ENCODE measurements around the gene TSPEAR. TPM values are rescaled to one million over a fixed set of nuclear protein-coding genes. Genes with fewer than 3 reads are reported as not detected.

Gene TSPEAR
- polyA plus RNA-seq, 1 of the 3 experiments (the other 2 are of a cell fraction) = 0.08 TPM

DNA sequence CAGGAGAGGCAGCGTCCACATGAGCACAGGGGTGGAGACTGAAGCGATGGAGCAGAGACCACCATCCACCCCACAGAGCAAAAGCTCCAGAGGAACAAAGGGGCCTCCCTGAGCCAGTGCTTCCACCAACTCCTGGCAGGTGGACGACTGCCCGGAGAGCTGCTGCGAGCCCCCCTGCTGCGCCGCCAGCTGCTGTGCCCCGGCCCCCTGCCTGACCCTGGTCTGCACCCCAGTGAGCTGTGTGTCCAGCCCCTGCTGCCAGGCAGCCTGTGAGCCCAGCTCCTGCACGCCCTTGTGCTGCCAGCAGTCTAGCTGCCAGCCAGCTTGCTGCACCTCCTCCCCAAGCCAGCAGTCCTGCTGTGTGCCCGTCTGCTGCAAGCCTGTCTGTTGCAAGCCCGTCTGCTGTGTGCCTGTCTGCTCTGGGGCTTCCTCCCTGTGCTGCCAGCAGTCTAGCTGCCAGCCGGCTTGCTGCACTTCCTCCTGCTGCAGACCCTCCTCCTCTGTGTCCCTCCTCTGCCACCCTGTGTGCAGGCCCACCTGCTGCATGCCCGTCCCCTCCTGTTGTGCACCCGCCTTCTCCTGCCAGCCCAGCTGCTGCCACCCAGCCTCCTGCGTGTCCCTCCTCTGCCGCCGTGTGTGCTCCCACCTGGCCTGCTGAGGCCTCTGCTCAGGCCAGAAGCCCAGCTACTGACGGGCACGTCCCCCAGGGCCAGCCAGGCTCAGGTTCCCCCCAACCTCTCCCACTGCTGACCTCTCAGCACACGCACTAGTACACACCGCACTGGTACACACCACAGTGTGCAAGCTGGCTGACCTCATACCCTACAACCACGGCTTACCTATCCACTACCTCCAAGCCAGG lies 9.0 kb downstream of the TSPEAR start:
- Histone ChIP-seq H3K9me2 (no peaks in the 10 kb centered on the region), H3K4me1 (ENCODE audit: control insufficient read depth in 1 of 2, insufficient read depth in 2 of 2, low read depth in 1 of 2, low read length in 1 of 2) (no peaks in the 10 kb centered on the region; a peak in 1 of 4 replicates), H3K79me2 (ENCODE audit: insufficient read depth) (no peaks in the 10 kb centered on the region), H3F3A (replicated peaks; ENCODE audit: insufficient read depth) (no peaks in the 10 kb centered on the region), H2AFZ (ENCODE audit: low read depth) (no peak overlapping the region), H4K20me1 (ENCODE audit: insufficient read depth) (no peaks in the 10 kb centered on the region), H3K9me3 (no peaks in the 10 kb centered on the region), H3K36me3 (replicated peaks in 1 of 2; ENCODE audit: control insufficient read depth in 1 of 2, insufficient read depth in 2 of 2, low read length in 1 of 2) (no peaks in the 10 kb centered on the region), H3K27ac (ENCODE audit: low read depth in 2 of 2, low read length in 1 of 2) (no peak overlapping the region), H3K9ac (no peak overlapping the region), H3K4me3 (ENCODE audit: low read depth in 2 of 2, low read length in 1 of 2) (no peak overlapping the region), H3K4me2 (no peak overlapping the region), H3K27me3 (ENCODE audit: insufficient read depth) (peaks cover 83% of the 10 kb centered on the region)
- ChIA-PET CTCF (interaction anchor here (1.1 to 1.9 kb wide), 2 partner anchors 91 to 98 kb away, joined by 3 to 7 read pairs; no protein-coding TSS in a partner anchor), POLR2A (no interaction called here)
- DNase-seq = peak; percentile 9
- TF ChIP-seq RXRA (IDR thresholded peaks at IDR 0.05; ENCODE audit: borderline replicate concordance, low read depth) (no peak), YY1 (IDR thresholded peaks at IDR 0.05; ENCODE audit: low read depth) (no peak)
- whole genome bisulfite sequencing (ENCODE audit: low lambda C conversion rate) = 21% methylated on average over 11 of the region's 22 CpGs

GRCh38 chr21:44701541-44701940 lies 9.8 kb downstream of the TSPEAR start:
- Histone ChIP-seq H3F3A (replicated peaks; ENCODE audit: insufficient read depth) (no peaks in the 10 kb centered on the region), H2AFZ (ENCODE audit: low read depth) (no peak overlapping the region), H4K20me1 (ENCODE audit: insufficient read depth) (no peaks in the 10 kb centered on the region), H3K4me3 (ENCODE audit: low read depth in 2 of 2, low read length in 1 of 2) (no peak overlapping the region), H3K9me2 (no peaks in the 10 kb centered on the region), H3K27me3 (ENCODE audit: insufficient read depth) (peaks cover 81% of the 10 kb centered on the region), H3K9me3 (no peaks in the 10 kb centered on the region), H3K9ac (no peak overlapping the region), H3K36me3 (replicated peaks in 1 of 2; ENCODE audit: control insufficient read depth in 1 of 2, insufficient read depth in 2 of 2, low read length in 1 of 2) (no peaks in the 10 kb centered on the region), H3K4me1 (ENCODE audit: control insufficient read depth in 1 of 2, insufficient read depth in 2 of 2, low read depth in 1 of 2, low read length in 1 of 2) (no peaks in the 10 kb centered on the region; a peak in 1 of 4 replicates), H3K27ac (ENCODE audit: low read depth in 2 of 2, low read length in 1 of 2) (no peak overlapping the region), H3K4me2 (no peak overlapping the region), H3K79me2 (ENCODE audit: insufficient read depth) (no peaks in the 10 kb centered on the region)
- 4% methylated on average over 8 of the region's 12 CpGs for WGBS (ENCODE audit: low lambda C conversion rate)
- POLR2A ChIA-PET = no interaction called here
- CTCF ChIA-PET = interaction anchor here (1.1 to 1.9 kb wide), 2 partner anchors 91 to 98 kb away, joined by 3 to 7 read pairs; no protein-coding TSS in a partner anchor
- peak; percentile 20 for DNase-seq
- TF ChIP-seq TCF12 (IDR thresholded peaks at IDR 0.05) (no peak), YY1 (IDR thresholded peaks at IDR 0.05; ENCODE audit: low read depth) (no peak), NRF1 (IDR thresholded peaks at IDR 0.05; ENCODE audit: low read depth, low read length) (no peak), ZBTB33 (IDR thresholded peaks at IDR 0.05; ENCODE audit: borderline replicate concordance, low read depth) (no peak), GATA2 (CRISPR knock-in tag; IDR thresholded peaks at IDR 0.05) (no peak), MEF2A (IDR thresholded peaks at IDR 0.05; ENCODE audit: borderline replicate concordance, low read depth) (no peak), IRF3 (IDR thresholded peaks at IDR 0.05; ENCODE audit: low read depth, low read length) (no peak), MAX (IDR thresholded peaks at IDR 0.05; ENCODE audit: low read depth) (no peak), SMC3 (IDR thresholded peaks at IDR 0.05; ENCODE audit: low read depth, low read length) (no peak), EP300 (IDR thresholded peaks at IDR 0.05; ENCODE audit: borderline replicate concordance in 1 of 2, low read depth in 1 of 2, low read length in 1 of 2) (no peak), ELF1 (IDR thresholded peaks at IDR 0.05) (no peak), CHD2 (IDR thresholded peaks at IDR 0.05; ENCODE audit: low read length, partially characterized antibody) (no peak), NFIC (IDR thresholded peaks at IDR 0.05; ENCODE audit: borderline replicate concordance) (no peak), RFX5 (IDR thresholded peaks at IDR 0.05; ENCODE audit: low read length) (no peak)

Data from SK-N-SH (cell line).